Cardiac septum (tissue), 1 donor: Measurements from ENCODE around the gene NKIRAS1. TPM values are rescaled to one million over a fixed set of nuclear protein-coding genes. Genes with fewer than 3 reads are reported as not detected.
"Not testable (repeated sequence)": the region's sequence is repeated elsewhere in the genome, so short reads cannot be mapped to it uniquely, and the experiment has no call there.

Experiments used
- DNase-seq: peaks from one replicate; pipeline ENCODE4 v3.0.0-alpha.2; 2020; ENCODE audit warnings: low spot score
- intact Hi-C: fragments of 100-400 bp; cut with DNase I; formaldehyde crosslinking; loops from one replicate; pipeline ENCODE4 v1.14.0; 2022
- total RNA-seq: library from RNA; stranded (reverse); fragmentation: NEBNext Ultra II Directional; extraction: Animal tissue kit (Norgen Biotek cat#: 25700); gene quantifications from one replicate; pipeline ENCODE4 v1.2.1, GENCODE V29; 2021
- donor health status: DM: no; HTN: no; CAD: no.

The NKIRAS1 gene
- total RNA-seq, 1 donor from 2014 or later: 17.2 TPM

- intact Hi-C loops: no loop called here
- no peak for DNase-seq
Measured at GRCh38 chr3:23856286-23856685, 60.5 kb downstream of the NKIRAS1 start.

- intact Hi-C loops, DNase-seq: not testable (repeated sequence)
Measured at GRCh38 chr3:23849462-23849861, 67.3 kb downstream of the NKIRAS1 start.

- DNase-seq: no peak
- intact Hi-C loops: no loop called here
Measured at GRCh38 chr3:23845326-23846216, 71.2 kb downstream of the NKIRAS1 start.

GRCh38 chr3:23843869-23844268 is 72.9 kb downstream of the NKIRAS1 start:
- intact Hi-C loops: no loop called here
- DNase-seq: no peak

Other genes with a start within 250 kb of the NKIRAS1 start
- 59.7 TPM for gene UBE2E1, start 111.0 kb downstream of the NKIRAS1 start, total RNA-seq
- gene RPL15, start 142 bp upstream of the NKIRAS1 start, total RNA-seq: 798 TPM
- 31.0 TPM for gene NR1D2, start 28.3 kb upstream of the NKIRAS1 start, total RNA-seq